C4-2B (cell line): ENCODE data around the gene SAMD15.

ENCODE experiments used
- H3K27ac ChIP-seq: fragments of 450-650 bp; 2 replicates; pipeline ENCODE4 v1.5.1; 2017
- CTCF ChIP-seq: fragments of 450-650 bp; conservative IDR thresholded peaks from 2 replicates; pipeline ENCODE4 v1.5.1; 2017; ENCODE audit warnings: mild to moderate bottlenecking
- ZFX ChIP-seq: fragments of 450-650 bp; IDR thresholded peaks from 2 replicates; pipeline ENCODE4 v1.6.1; 2017

The SAMD15 gene

GRCh38 chr14:77342726-77343397 is 34.3 kb upstream of the SAMD15 start:
- no peak for TF ChIP-seq CTCF
- TF ChIP-seq ZFX, result no peak
- no peak overlapping the region for H3K27ac ChIP-seq

GRCh38 chr14:77343662-77344061 is 33.5 kb upstream of the SAMD15 start:
- TF ChIP-seq ZFX (no peak), CTCF (no peak)
- H3K27ac ChIP-seq, result no peak overlapping the region

GRCh38 chr14:77344377-77344996 is 32.7 kb upstream of the SAMD15 start:
- H3K27ac ChIP-seq, result no peak overlapping the region
- no peak for TF ChIP-seq CTCF
- no peak for TF ChIP-seq ZFX

- TF ChIP-seq ZFX (no peak), CTCF (no peak)
- H3K27ac ChIP-seq, result no peak overlapping the region
These were observed 30.7 kb upstream of the SAMD15 start for GRCh38 chr14:77346495-77346894.

- no peak overlapping the region for H3K27ac ChIP-seq
- TF ChIP-seq ZFX, result no peak
- no peak for TF ChIP-seq CTCF
These were observed 29.4 kb upstream of the SAMD15 start for GRCh38 chr14:77347751-77348150.

GRCh38 chr14:77353469-77354141 is 23.6 kb upstream of the SAMD15 start:
- no peak for TF ChIP-seq CTCF
- TF ChIP-seq ZFX, result no peak
- no peak overlapping the region for H3K27ac ChIP-seq

GRCh38 chr14:77355811-77356210 is 21.4 kb upstream of the SAMD15 start:
- TF ChIP-seq CTCF (no peak), ZFX (no peak)

More at GRCh38 chr14:77355811-77356210, 21.4 kb upstream of the SAMD15 start:
- H3K27ac ChIP-seq, result no peak overlapping the region
